OCI-LY7 (cell line): ENCODE measurements around the gene SYT14.
"Not testable (repeated sequence)": the region's sequence is repeated elsewhere in the genome, so short reads cannot be mapped to it uniquely, and the experiment has no call there.

Source experiments
- CTCF ChIP-seq: fragments of 200-600 bp; sonication (generic); conservative IDR thresholded peaks from 2 replicates; pipeline ENCODE4 v1.5.1; 2014; ENCODE audit warnings: mild to moderate bottlenecking, antibody characterized with exemption, low read length, moderate library complexity, mixed read lengths
- EZH2phosphoT487 ChIP-seq: fragments of 200-600 bp; sonication (generic); IDR thresholded peaks from 2 replicates; pipeline ENCODE4 v1.6.1; 2018; ENCODE audit warnings: low read depth, borderline replicate concordance, mild to moderate bottlenecking, mixed run types, antibody characterized with exemption, low read length, moderate library complexity, mixed read lengths

- TF ChIP-seq CTCF, EZH2phosphoT487: not testable (repeated sequence)
Observed at GRCh38 chr1:210196266-210196665, 258.2 kb downstream of the SYT14 start.
